BJ (cell line): ENCODE data around the gene TLCD4. TPM values are rescaled to one million over a fixed set of nuclear protein-coding genes. Genes with fewer than 3 reads are reported as not detected.
A peak's percentile ranks its signal among the peaks of the same experiment; 100 is the strongest.

Experiments
- CTCF ChIA-PET: fragments of 350-600 bp; formaldehyde crosslinking; extraction: SDS; loops from one replicate; lab custom pipeline; 2021; ENCODE audit warnings: antibody characterized with exemption, inconsistent platforms; lab: Yijun Ruan, JAX
- POLR2A ChIA-PET: fragments of 300-600 bp; sonication (Branson Sonifier 250); formaldehyde crosslinking; extraction: SDS; loops from one replicate; lab custom pipeline; 2021; ENCODE audit warnings: antibody characterized with exemption; lab: Charles Lee
- DNase-seq: peaks from one replicate; pipeline ENCODE4 v3.0.0-alpha.2; 2011; ENCODE audit warnings: low read depth
- H3K27me3 ChIP-seq: 2 replicates; pipeline ENCODE4 v1.6.0; 2011; ENCODE audit warnings: low read length; ENCODE audit not compliant: control insufficient read depth, insufficient read depth
- H3K36me3 ChIP-seq: 2 replicates; pipeline ENCODE4 v1.5.1; 2011; ENCODE audit warnings: low read length; ENCODE audit not compliant: control insufficient read depth, insufficient read depth
- H3K4me3 ChIP-seq: 2 replicates; pipeline ENCODE4 v1.5.1; 2011; ENCODE audit warnings: low read depth, mild to moderate bottlenecking, control low read depth, low read length
- polyA plus RNA-seq: library from polyadenylated mRNA; depleted of rRNA; stranded (reverse); fragments of >200 nt; gene quantifications from 2 replicates; pipeline ENCODE4 v1.2.3, GENCODE V29; 2011
- TF ChIP-seq, protein P1 (sequence below): IDR thresholded peaks from 2 replicates; pipeline ENCODE4 v1.5.1; 2011; ENCODE audit warnings: low read depth, mild to moderate bottlenecking, control low read depth, inconsistent platforms, low read length, moderate library complexity; ENCODE audit not compliant: insufficient read depth

TLCD4 gene
- polyA plus RNA-seq, 1 experiment, result 0.09 TPM

DNA sequence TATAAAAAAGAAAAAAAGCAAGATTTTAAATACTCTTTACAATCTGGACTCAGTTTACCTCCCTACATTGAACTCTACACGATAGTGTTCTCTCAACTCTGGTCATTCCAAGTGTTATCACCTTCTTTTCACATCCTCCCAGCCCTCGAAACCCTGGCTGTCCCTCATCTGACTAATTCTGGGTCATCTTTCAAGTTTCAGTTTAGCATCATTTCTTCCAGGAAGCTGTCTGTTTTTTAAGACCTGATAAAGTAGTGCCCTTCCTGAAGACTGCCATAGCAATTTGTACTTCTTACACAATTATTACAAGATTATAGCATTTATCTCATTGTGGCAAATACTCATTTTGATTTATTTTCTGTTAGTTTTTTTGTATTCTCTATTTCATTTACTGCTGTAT is 45.6 kb upstream of the TLCD4 start:
- POLR2A ChIA-PET, result interaction anchor here (0.5 kb wide), 1 partner anchor 739 kb away, joined by 3 read pairs; no protein-coding TSS in a partner anchor
- CTCF ChIA-PET, result interaction anchor here (0.9 to 1.7 kb wide), 2 partner anchors 10 to 13 kb away, joined by 3 to 8 read pairs; no protein-coding TSS in a partner anchor
- no peaks in the 10 kb centered on the region for H3K36me3 ChIP-seq
- H3K4me3 ChIP-seq, result no peak overlapping the region
- H3K27me3 ChIP-seq, result no peaks in the 10 kb centered on the region; the same call in none of the 2 replicates
- DNase-seq, result no peak
- TF ChIP-seq, protein P1, sequence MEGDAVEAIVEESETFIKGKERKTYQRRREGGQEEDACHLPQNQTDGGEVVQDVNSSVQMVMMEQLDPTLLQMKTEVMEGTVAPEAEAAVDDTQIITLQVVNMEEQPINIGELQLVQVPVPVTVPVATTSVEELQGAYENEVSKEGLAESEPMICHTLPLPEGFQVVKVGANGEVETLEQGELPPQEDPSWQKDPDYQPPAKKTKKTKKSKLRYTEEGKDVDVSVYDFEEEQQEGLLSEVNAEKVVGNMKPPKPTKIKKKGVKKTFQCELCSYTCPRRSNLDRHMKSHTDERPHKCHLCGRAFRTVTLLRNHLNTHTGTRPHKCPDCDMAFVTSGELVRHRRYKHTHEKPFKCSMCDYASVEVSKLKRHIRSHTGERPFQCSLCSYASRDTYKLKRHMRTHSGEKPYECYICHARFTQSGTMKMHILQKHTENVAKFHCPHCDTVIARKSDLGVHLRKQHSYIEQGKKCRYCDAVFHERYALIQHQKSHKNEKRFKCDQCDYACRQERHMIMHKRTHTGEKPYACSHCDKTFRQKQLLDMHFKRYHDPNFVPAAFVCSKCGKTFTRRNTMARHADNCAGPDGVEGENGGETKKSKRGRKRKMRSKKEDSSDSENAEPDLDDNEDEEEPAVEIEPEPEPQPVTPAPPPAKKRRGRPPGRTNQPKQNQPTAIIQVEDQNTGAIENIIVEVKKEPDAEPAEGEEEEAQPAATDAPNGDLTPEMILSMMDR, result no peak

DNA sequence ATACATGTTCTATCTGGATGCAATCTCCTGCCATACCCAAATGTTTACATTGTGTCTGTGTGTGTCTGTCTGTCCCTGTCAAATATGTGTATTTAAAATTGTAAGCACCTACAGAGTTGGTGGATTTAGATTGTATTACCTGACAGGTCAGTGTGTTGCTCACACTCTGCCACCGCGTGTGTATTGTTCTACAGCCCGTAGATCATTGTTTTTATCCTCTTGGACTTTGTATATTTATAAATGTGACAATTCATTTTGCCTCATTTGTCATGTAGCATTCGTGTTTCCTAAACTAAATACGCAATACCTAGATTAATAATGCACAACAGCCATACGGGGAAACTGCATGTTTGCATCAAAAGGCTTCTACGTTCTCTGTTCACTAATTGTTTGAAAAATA is 45.0 kb upstream of the TLCD4 start:
- TF ChIP-seq, protein P1, result no peak
- POLR2A ChIA-PET, result interaction anchor here (0.5 kb wide), 1 partner anchor 739 kb away, joined by 3 read pairs; no protein-coding TSS in a partner anchor
- Histone ChIP-seq H3K36me3 (no peaks in the 10 kb centered on the region), H3K27me3 (no peaks in the 10 kb centered on the region; the same call in none of the 2 replicates), H3K4me3 (peak overlapping the region; percentile 72)
- no peak for DNase-seq
- CTCF ChIA-PET, result interaction anchor here (0.9 to 1.7 kb wide), 2 partner anchors 11 to 13 kb away, joined by 3 to 8 read pairs; no protein-coding TSS in a partner anchor

DNA sequence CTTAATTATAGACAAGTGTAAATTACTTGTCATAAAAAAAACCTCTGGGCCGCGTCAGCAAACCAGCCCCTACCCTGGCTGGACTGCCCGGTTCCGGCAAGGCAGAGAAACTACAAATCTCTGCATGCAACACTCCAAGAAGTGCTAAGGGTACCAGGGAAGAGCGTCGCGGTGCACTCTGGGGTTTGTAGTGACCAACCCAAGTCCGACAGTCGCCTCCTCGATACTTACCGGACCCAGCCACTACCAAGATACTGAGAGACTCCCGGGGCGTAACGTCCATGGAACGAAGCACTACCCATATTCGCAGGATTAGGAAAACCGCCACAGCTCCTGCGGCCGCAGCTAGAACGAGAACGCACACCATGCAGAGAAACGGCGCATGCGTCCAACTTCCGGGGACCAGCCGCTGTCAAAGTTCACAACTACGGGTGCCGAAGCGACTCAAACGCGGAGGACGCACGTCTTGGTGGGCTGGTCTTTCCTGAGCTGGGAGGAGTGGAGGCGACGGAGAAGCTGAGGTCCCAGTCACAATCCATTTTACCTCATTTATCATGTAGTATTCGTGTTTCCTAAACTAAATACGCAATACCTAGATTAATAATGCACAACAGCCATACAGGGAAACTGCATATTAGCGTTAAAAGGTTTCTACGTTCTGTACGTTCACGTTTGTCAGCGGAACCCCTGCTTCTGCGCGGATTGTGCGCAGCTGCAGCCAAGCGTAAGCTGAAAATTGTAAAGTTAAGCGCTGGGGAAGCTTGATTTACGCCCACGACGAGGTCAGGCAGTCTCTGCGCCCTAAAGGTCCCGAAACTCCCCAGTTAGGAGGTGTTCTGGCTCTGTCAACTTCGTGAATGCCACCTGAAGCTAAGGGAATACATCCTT is 44.4 kb upstream of the TLCD4 start, which contains the start of gene ALG14:
Gene ALG14 (minus strand): TSS at position 420 of the 888 bp plus-strand sequence. CDS start 53 bp downstream, at position 367.
- POLR2A ChIA-PET, result interaction anchor here (0.6 to 0.8 kb wide), 3 partner anchors 14 to 468 kb away, joined by 3 to 4 read pairs (median 4); partner anchors contain the start of gene RWDD3
- Histone ChIP-seq H3K36me3 (no peaks in the 10 kb centered on the region), H3K4me3 (peak within 1 kb of the TSS; percentile 72), H3K27me3 (peaks cover under 1% of the 10 kb centered on the region)
- peak; percentile 78 for DNase-seq
- CTCF ChIA-PET, result interaction anchor here (0.9 to 2.3 kb wide), 3 partner anchors 12 to 161 kb away, joined by 3 to 17 read pairs (median 6); partner anchors contain the start of gene RWDD3
- TF ChIP-seq, protein P1, result no peak

DNA sequence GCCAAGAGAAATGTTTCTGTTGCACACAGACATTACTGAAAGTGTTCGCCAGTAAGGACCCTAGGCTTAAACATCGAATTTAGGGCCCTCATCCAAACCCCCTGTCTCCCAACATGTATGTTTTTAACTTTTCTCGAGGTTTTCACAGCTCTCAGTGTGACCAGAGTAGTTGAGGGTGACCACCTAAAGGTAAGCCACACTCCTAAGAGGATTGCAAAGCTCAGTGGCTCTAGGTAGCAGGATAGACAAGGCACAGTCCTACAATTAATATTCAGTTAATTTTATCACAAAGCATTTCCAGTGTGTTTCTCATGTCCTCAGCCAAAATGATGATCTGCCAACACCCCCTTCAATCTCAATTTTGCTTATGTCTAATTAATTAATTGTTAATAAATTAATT is 43.7 kb upstream of the TLCD4 start:
- POLR2A ChIA-PET, result interaction anchor here (0.6 to 0.8 kb wide), 3 partner anchors 14 to 467 kb away, joined by 3 to 4 read pairs (median 4); partner anchors contain the start of gene RWDD3
- DNase-seq, result no peak
- peak overlapping the region; percentile 72 for H3K4me3 ChIP-seq
- H3K36me3 ChIP-seq, result no peaks in the 10 kb centered on the region
- peaks cover 2% of the 10 kb centered on the region for H3K27me3 ChIP-seq
- CTCF ChIA-PET, result interaction anchor here (1.6 to 2.3 kb wide), 2 partner anchors 11 to 160 kb away, joined by 6 to 17 read pairs; partner anchors contain the start of gene RWDD3
- TF ChIP-seq, protein P1, result no peak
